BE2C (cell line): Measurements from ENCODE around the gene VANGL2.

Experiments used
- DNase-seq: peaks from one replicate; pipeline ENCODE4 v3.0.0-alpha.2; 2020
- H3K27me3 ChIP-seq: fragments of 250-450 bp; sonication (Bioruptor Pico); 2 replicates; pipeline ENCODE4 v1.5.1; 2020; ENCODE audit warnings: mild to moderate bottlenecking
- H3K36me3 ChIP-seq: fragments of 250-450 bp; sonication (Bioruptor Pico); 2 replicates; pipeline ENCODE4 v1.5.1; 2020; ENCODE audit warnings: mild to moderate bottlenecking
- H3K4me1 ChIP-seq: fragments of 250-450 bp; sonication (Bioruptor Pico); 2 replicates; pipeline ENCODE4 v1.5.1; 2020
- H3K4me3 ChIP-seq: 2 replicates; pipeline ENCODE4 v1.5.1; 2011; ENCODE audit warnings: low read depth, low read length
- H3K9me3 ChIP-seq: fragments of 250-450 bp; sonication (Bioruptor Pico); 2 replicates; pipeline ENCODE4 v1.5.1; 2020
- TF ChIP-seq, protein P1 (sequence below): IDR thresholded peaks from 2 replicates; pipeline ENCODE4 v1.5.1; 2012; ENCODE audit warnings: mild to moderate bottlenecking, low read depth, low read length

VANGL2 gene

DNA sequence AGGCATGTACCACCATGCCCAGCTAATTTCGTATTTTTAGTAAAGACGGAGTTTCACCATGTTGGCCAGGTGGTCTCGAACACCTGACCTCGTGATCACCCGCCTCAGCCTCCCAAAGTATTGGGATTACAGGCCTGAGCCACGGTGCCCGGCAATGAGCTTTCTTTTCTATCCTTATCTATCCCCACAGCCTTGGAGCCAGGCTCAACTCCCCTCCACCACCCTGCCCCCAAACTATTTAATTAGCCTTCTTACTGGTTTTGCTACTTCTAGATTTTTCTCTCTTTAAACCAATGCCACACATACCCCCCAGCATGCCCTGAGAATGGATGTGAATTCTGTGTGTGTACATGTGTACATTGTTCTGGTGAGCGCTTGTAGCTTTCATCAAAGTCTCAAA lies 5.7 kb upstream of the VANGL2 start:
- no peak overlapping the region for H3K4me3 ChIP-seq
- H3K9me3 ChIP-seq, result no peaks in the 10 kb centered on the region
- H3K36me3 ChIP-seq, result no peaks in the 10 kb centered on the region
- peaks cover 6% of the 10 kb centered on the region for H3K27me3 ChIP-seq
- TF ChIP-seq, protein P1, sequence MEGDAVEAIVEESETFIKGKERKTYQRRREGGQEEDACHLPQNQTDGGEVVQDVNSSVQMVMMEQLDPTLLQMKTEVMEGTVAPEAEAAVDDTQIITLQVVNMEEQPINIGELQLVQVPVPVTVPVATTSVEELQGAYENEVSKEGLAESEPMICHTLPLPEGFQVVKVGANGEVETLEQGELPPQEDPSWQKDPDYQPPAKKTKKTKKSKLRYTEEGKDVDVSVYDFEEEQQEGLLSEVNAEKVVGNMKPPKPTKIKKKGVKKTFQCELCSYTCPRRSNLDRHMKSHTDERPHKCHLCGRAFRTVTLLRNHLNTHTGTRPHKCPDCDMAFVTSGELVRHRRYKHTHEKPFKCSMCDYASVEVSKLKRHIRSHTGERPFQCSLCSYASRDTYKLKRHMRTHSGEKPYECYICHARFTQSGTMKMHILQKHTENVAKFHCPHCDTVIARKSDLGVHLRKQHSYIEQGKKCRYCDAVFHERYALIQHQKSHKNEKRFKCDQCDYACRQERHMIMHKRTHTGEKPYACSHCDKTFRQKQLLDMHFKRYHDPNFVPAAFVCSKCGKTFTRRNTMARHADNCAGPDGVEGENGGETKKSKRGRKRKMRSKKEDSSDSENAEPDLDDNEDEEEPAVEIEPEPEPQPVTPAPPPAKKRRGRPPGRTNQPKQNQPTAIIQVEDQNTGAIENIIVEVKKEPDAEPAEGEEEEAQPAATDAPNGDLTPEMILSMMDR, result no peak
- no peak for DNase-seq
- no peaks in the 10 kb centered on the region for H3K4me1 ChIP-seq

DNA sequence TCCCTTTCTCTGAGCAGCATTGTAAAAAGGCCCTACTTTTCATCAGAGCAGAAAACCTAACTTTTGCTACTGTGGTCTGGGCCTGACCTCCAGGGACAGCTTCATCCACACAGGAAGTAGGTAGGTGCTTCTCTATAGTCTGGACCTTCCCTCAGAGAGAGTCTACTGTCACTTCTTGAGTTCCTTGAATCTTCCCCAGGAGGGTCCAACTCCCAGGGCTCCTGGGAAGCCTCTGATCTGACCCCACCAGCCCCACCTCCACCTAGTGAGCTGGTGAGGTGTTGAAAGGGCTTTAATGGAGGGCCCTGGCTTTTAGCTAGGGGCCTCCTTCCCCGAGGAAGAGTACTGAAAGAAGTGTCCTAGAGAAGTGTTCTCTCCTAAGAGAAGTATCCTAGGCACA lies 2.7 kb upstream of the VANGL2 start:
- Histone ChIP-seq H3K36me3 (no peaks in the 10 kb centered on the region), H3K27me3 (no peaks in the 10 kb centered on the region), H3K4me3 (no peak overlapping the region), H3K4me1 (no peaks in the 10 kb centered on the region; the same call in 1 of the 2 replicates), H3K9me3 (no peaks in the 10 kb centered on the region)
- DNase-seq, result no peak
- TF ChIP-seq, protein P1, result no peak

DNA sequence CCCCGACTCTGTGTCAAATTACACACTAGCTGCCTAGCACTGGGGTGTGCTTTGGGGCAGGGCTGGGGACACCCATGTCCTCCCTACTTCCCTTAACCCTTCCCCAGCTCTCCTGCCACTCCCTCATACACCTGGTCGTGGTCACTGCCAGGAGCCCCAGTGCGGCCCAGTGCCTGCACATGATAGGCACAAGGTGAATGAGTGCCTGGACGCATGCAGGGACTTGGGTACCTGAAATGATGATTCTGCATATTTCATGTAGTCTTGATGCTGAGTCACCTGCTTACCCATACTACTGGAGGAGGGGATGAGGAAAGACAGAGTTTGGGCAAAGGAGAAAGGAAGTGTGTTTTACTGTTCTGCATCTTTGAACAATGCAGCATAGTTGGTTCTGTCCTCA lies 1.5 kb upstream of the VANGL2 start:
- Histone ChIP-seq H3K4me1 (no peaks in the 10 kb centered on the region; the same call in 1 of the 2 replicates), H3K4me3 (no peak overlapping the region), H3K36me3 (no peaks in the 10 kb centered on the region), H3K27me3 (no peaks in the 10 kb centered on the region), H3K9me3 (no peaks in the 10 kb centered on the region)
- TF ChIP-seq, protein P1, result no peak
- DNase-seq, result no peak

DNA sequence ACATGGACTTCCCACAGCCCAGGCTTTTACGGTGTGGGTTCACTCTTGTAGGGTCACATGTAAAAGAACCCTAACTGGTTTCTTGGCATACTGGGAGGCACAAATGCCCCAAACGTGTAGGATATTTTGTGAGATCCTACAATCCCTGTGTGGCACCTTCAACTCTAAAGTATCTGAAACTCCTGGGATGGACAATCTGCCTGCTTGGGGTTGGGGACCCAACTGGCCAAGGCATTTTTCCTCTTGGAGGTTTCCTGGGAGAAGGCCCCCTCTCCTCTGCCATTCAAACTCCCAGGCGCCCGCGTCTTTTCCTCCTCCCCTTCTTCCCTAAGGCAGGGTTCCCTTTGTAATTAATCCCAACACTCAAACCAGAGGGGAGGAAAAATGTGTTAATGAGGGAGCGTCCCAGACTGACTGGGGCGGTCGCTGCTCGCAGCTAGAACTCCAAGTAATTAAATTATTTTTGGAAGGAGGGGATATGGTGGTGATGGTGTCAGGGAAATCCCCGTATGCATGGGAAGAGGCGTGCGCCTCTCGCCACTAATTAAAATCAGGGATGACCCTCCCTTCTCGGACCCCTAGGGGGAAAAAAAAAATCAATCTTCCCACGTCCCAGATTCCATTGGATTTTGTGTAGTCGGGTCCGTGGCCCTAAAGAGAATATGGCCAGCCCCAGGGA lies 681 bp upstream of the VANGL2 start:
- H3K36me3 ChIP-seq, result no peaks in the 10 kb centered on the region
- TF ChIP-seq, protein P1, result no peak
- DNase-seq, result no peak
- H3K27me3 ChIP-seq, result no peaks in the 10 kb centered on the region
- no peaks in the 10 kb centered on the region for H3K9me3 ChIP-seq
- no peaks in the 10 kb centered on the region; the same call in 1 of the 2 replicates for H3K4me1 ChIP-seq
- H3K4me3 ChIP-seq, result peak overlapping the region; percentile 79

DNA sequence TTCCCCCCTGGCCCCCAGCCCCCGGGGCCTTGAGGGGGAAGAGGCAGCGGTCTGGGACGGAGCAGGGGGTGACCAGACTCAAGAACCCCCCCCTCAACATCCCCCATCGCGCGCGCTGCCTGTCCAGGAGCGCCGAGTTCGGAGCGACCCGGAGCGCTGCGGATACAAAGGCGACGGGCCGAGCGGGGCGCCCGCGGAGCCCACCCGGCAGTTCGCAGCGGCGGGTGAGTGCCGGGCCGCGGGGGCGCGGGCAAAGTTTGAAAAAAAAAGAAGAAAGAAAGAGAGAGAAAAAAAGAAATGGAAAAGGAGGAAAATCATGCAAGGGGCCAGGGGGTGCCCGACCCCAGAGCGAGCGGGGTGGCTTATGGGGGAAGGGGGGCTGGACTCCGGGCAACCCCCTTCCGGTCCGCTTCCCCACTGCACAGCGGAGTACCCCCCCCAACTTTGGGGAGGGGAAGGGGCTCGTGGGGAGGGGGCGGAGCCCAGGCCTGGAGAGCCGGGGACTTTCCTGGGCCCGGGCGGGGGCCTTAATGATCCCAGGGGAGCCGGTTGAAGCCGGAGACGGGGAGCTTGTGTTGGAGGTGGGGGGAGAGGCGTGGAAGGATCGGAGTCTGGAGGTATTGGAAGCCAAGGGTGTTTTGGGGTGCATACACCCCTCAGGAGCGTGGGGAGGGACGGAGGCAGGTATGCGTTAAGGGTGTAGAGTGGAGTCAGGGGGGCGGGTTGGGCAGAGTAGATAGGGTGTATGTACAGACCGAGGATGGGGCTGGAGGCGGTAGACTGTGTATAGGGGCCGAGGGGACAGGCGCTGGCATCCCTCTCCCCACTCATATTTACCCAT lies 502 bp downstream of the VANGL2 start:
- DNase-seq, result no peak
- Histone ChIP-seq H3K4me1 (no peaks in the 10 kb centered on the region; the same call in 1 of the 2 replicates), H3K9me3 (no peaks in the 10 kb centered on the region), H3K36me3 (no peaks in the 10 kb centered on the region), H3K27me3 (no peaks in the 10 kb centered on the region), H3K4me3 (peak overlapping the region; percentile 79)
- TF ChIP-seq, protein P1, result no peak

DNA sequence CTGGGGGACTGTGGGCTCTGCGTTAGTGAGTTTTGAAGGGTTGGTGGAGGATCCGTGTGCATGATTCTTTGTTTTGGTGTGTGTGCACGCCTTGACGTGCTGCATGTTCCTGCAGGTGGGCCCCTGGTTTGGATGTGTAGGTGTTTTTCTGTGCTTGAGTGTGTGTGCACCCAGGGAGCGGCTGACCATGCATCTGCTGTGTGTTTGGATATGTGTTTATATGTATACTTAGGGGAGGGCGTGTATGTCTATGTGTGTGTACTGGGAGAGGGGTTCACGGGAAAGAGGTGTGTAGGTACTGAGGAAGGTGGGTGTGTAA lies 1.1 kb downstream of the VANGL2 start:
- no peaks in the 10 kb centered on the region for H3K27me3 ChIP-seq
- H3K4me3 ChIP-seq, result peak overlapping the region; percentile 79
- no peak for DNase-seq
- TF ChIP-seq, protein P1, result no peak
- H3K36me3 ChIP-seq, result no peaks in the 10 kb centered on the region
- H3K4me1 ChIP-seq, result no peaks in the 10 kb centered on the region; the same call in 1 of the 2 replicates
- no peaks in the 10 kb centered on the region for H3K9me3 ChIP-seq
